Osteocyte (in vitro differentiated cells): Measurements from ENCODE around the gene GPR152. TPM values are rescaled to one million over a fixed set of nuclear protein-coding genes. Genes with fewer than 3 reads are reported as not detected.

Experiments
- DNase-seq: peaks from one replicate; pipeline ENCODE4 v3.0.0; 2021; ENCODE audit warnings: mixed read lengths; ENCODE audit not compliant: unreplicated experiment; ENCODE audit errors: extremely low spot score
- H3K27ac Mint-ChIP-seq: one replicate; pipeline ENCODE4 v1.8.0; 2021; ENCODE audit warnings: mild to moderate bottlenecking, mixed read lengths; ENCODE audit not compliant: unreplicated experiment
- H3K27me3 Mint-ChIP-seq: one replicate; pipeline ENCODE4 v1.8.0; 2021; ENCODE audit warnings: mixed read lengths; ENCODE audit not compliant: unreplicated experiment
- H3K36me3 Mint-ChIP-seq: one replicate; pipeline ENCODE4 v1.8.0; 2021; ENCODE audit warnings: mixed read lengths; ENCODE audit not compliant: unreplicated experiment
- H3K4me1 Mint-ChIP-seq: one replicate; pipeline ENCODE4 v1.8.0; 2021; ENCODE audit warnings: mixed read lengths; ENCODE audit not compliant: unreplicated experiment
- H3K4me3 Mint-ChIP-seq: one replicate; pipeline ENCODE4 v1.8.0; 2021; ENCODE audit warnings: mild to moderate bottlenecking, moderate library complexity, mixed read lengths; ENCODE audit not compliant: unreplicated experiment
- H3K9me3 Mint-ChIP-seq: one replicate; pipeline ENCODE4 v1.8.0; 2021; ENCODE audit warnings: mixed read lengths; ENCODE audit not compliant: unreplicated experiment
- total RNA-seq: library from RNA; stranded (reverse); gene quantifications from 2 replicates; pipeline ENCODE4 v1.2.1, GENCODE V29; 2021
- TF ChIP-seq, protein P1 (sequence below): fragments of 200-600 bp; sonication (generic); IDR thresholded peaks from 2 replicates; pipeline ENCODE4 v1.5.0; 2021; ENCODE audit warnings: antibody characterized with exemption, mild to moderate bottlenecking, moderate library complexity

The GPR152 gene
- total RNA-seq, 1 donor from 2014 or later = not detected

- DNase-seq = no peak
- H3K4me3 Mint-ChIP-seq = no peak overlapping the region
- no peaks in the 10 kb centered on the region for H3K27me3 Mint-ChIP-seq
- no peak overlapping the region for H3K27ac Mint-ChIP-seq
- no peaks in the 10 kb centered on the region for H3K36me3 Mint-ChIP-seq
- no peaks in the 10 kb centered on the region for H3K9me3 Mint-ChIP-seq
- H3K4me1 Mint-ChIP-seq = no peaks in the 10 kb centered on the region
- TF ChIP-seq, protein P1, sequence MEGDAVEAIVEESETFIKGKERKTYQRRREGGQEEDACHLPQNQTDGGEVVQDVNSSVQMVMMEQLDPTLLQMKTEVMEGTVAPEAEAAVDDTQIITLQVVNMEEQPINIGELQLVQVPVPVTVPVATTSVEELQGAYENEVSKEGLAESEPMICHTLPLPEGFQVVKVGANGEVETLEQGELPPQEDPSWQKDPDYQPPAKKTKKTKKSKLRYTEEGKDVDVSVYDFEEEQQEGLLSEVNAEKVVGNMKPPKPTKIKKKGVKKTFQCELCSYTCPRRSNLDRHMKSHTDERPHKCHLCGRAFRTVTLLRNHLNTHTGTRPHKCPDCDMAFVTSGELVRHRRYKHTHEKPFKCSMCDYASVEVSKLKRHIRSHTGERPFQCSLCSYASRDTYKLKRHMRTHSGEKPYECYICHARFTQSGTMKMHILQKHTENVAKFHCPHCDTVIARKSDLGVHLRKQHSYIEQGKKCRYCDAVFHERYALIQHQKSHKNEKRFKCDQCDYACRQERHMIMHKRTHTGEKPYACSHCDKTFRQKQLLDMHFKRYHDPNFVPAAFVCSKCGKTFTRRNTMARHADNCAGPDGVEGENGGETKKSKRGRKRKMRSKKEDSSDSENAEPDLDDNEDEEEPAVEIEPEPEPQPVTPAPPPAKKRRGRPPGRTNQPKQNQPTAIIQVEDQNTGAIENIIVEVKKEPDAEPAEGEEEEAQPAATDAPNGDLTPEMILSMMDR = no peak
These were observed 42.7 kb downstream of the GPR152 start for GRCh38 chr11:67409781-67410368.

GRCh38 chr11:67409261-67409666 lies 43.3 kb downstream of the GPR152 start:
- Mint-ChIP-seq H3K4me1 (no peaks in the 10 kb centered on the region), H3K9me3 (no peaks in the 10 kb centered on the region)

GRCh38 chr11:67408437-67409200 lies 43.9 kb downstream of the GPR152 start:
- Mint-ChIP-seq H3K27me3 (no peaks in the 10 kb centered on the region), H3K27ac (no peak overlapping the region), H3K36me3 (no peaks in the 10 kb centered on the region), H3K4me1 (no peaks in the 10 kb centered on the region), H3K9me3 (no peaks in the 10 kb centered on the region), H3K4me3 (no peak overlapping the region)
- DNase-seq = no peak
- TF ChIP-seq, protein P1 = no peak

More at GRCh38 chr11:67409261-67409666, 43.3 kb downstream of the GPR152 start:
- Mint-ChIP-seq H3K27ac (no peak overlapping the region), H3K27me3 (no peaks in the 10 kb centered on the region), H3K36me3 (no peaks in the 10 kb centered on the region), H3K4me3 (no peak overlapping the region)
- TF ChIP-seq, protein P1 = no peak
- DNase-seq = no peak

GRCh38 chr11:67407688-67408163 lies 44.8 kb downstream of the GPR152 start:
- DNase-seq = no peak
- no peak overlapping the region for H3K27ac Mint-ChIP-seq
- TF ChIP-seq, protein P1 = no peak

GRCh38 chr11:67406969-67407687 lies 45.4 kb downstream of the GPR152 start:
- Mint-ChIP-seq H3K27ac (no peak overlapping the region), H3K4me3 (no peak overlapping the region), H3K4me1 (peaks cover 2% of the 10 kb centered on the region), H3K9me3 (no peaks in the 10 kb centered on the region), H3K27me3 (no peaks in the 10 kb centered on the region), H3K36me3 (no peaks in the 10 kb centered on the region)
- no peak for DNase-seq
- TF ChIP-seq, protein P1 = no peak

More at GRCh38 chr11:67407688-67408163, 44.8 kb downstream of the GPR152 start:
- no peaks in the 10 kb centered on the region for H3K4me1 Mint-ChIP-seq
- H3K4me3 Mint-ChIP-seq = no peak overlapping the region
- no peaks in the 10 kb centered on the region for H3K9me3 Mint-ChIP-seq
- H3K36me3 Mint-ChIP-seq = no peaks in the 10 kb centered on the region
- no peaks in the 10 kb centered on the region for H3K27me3 Mint-ChIP-seq
